HEK293 (cell line): ENCODE data around the gene SNX17.
A peak's percentile ranks its signal among the peaks of the same experiment; 100 is the strongest.

Experiments
- EGR2 ChIP-seq: fragments of 450-650 bp; formaldehyde crosslinking; IDR thresholded peaks from 2 replicates; pipeline ENCODE4 v1.5.1; 2016; ENCODE audit warnings: low read depth, missing biosample characterization, missing genetic modification characterization
- FEZF1 ChIP-seq: fragments of 450-650 bp; formaldehyde crosslinking; IDR thresholded peaks from 2 replicates; pipeline ENCODE4 v1.5.1; 2016; ENCODE audit warnings: missing biosample characterization, missing genetic modification characterization
- KLF1 ChIP-seq: fragments of 450-650 bp; formaldehyde crosslinking; IDR thresholded peaks from 2 replicates; pipeline ENCODE4 v1.5.1; 2016; ENCODE audit warnings: missing biosample characterization, missing genetic modification characterization
- KLF16 ChIP-seq: fragments of 450-650 bp; formaldehyde crosslinking; IDR thresholded peaks from 2 replicates; pipeline ENCODE4 v1.5.1; 2017; ENCODE audit warnings: missing biosample characterization, missing genetic modification characterization
- KLF9 ChIP-seq: fragments of 450-650 bp; formaldehyde crosslinking; IDR thresholded peaks from 2 replicates; pipeline ENCODE4 v1.5.1; 2016; ENCODE audit warnings: missing biosample characterization, missing genetic modification characterization, low read depth
- PRDM10 ChIP-seq: fragments of 450-650 bp; formaldehyde crosslinking; IDR thresholded peaks from 2 replicates; pipeline ENCODE4 v1.5.1; 2016; ENCODE audit warnings: missing biosample characterization, missing genetic modification characterization
- RBAK ChIP-seq: fragments of 450-650 bp; formaldehyde crosslinking; IDR thresholded peaks from 2 replicates; pipeline ENCODE4 v1.5.1; 2016; ENCODE audit warnings: missing biosample characterization, missing genetic modification characterization
- REPIN1 ChIP-seq: fragments of 450-650 bp; formaldehyde crosslinking; IDR thresholded peaks from 2 replicates; pipeline ENCODE4 v1.5.1; 2017; ENCODE audit warnings: missing biosample characterization, missing genetic modification characterization, low read depth
- SCRT1 ChIP-seq: fragments of 450-650 bp; formaldehyde crosslinking; IDR thresholded peaks from 2 replicates; pipeline ENCODE4 v1.5.1; 2016; ENCODE audit warnings: missing biosample characterization, missing genetic modification characterization, borderline replicate concordance
- SP2 ChIP-seq: fragments of 450-650 bp; formaldehyde crosslinking; IDR thresholded peaks from 2 replicates; pipeline ENCODE4 v1.5.1; 2016; ENCODE audit warnings: missing biosample characterization, missing genetic modification characterization
- ZBTB6 ChIP-seq: fragments of 450-650 bp; formaldehyde crosslinking; IDR thresholded peaks from 2 replicates; pipeline ENCODE4 v1.5.1; 2017; ENCODE audit warnings: missing biosample characterization, missing genetic modification characterization
- ZFP69B ChIP-seq: fragments of 450-650 bp; formaldehyde crosslinking; IDR thresholded peaks from 2 replicates; pipeline ENCODE4 v1.5.1; 2016; ENCODE audit warnings: missing biosample characterization, missing genetic modification characterization
- ZNF133 ChIP-seq: fragments of 450-650 bp; formaldehyde crosslinking; IDR thresholded peaks from 2 replicates; pipeline ENCODE4 v1.5.1; 2016; ENCODE audit warnings: missing biosample characterization, missing genetic modification characterization
- ZNF174 ChIP-seq: fragments of 450-650 bp; formaldehyde crosslinking; IDR thresholded peaks from 2 replicates; pipeline ENCODE4 v1.5.0; 2017; ENCODE audit warnings: missing biosample characterization, mild to moderate bottlenecking, missing genetic modification characterization
- ZNF214 ChIP-seq: fragments of 450-650 bp; formaldehyde crosslinking; IDR thresholded peaks from 2 replicates; pipeline ENCODE4 v1.5.1; 2017; ENCODE audit warnings: missing biosample characterization, mild to moderate bottlenecking, missing genetic modification characterization, borderline replicate concordance
- ZNF280C ChIP-seq: fragments of 450-650 bp; formaldehyde crosslinking; IDR thresholded peaks from 2 replicates; pipeline ENCODE4 v1.5.1; 2016; ENCODE audit warnings: missing biosample characterization, missing genetic modification characterization
- ZNF335 ChIP-seq: fragments of 450-650 bp; formaldehyde crosslinking; conservative IDR thresholded peaks from 2 replicates; pipeline ENCODE4 v1.5.1; 2016; ENCODE audit warnings: missing biosample characterization, missing genetic modification characterization
- ZNF433 ChIP-seq: fragments of 450-650 bp; formaldehyde crosslinking; IDR thresholded peaks from 2 replicates; pipeline ENCODE4 v1.5.1; 2016; ENCODE audit warnings: missing biosample characterization, missing genetic modification characterization, low read depth
- ZNF521 ChIP-seq: fragments of 450-650 bp; formaldehyde crosslinking; IDR thresholded peaks from 2 replicates; pipeline ENCODE4 v1.5.1; 2017; ENCODE audit warnings: missing biosample characterization, mild to moderate bottlenecking, missing genetic modification characterization
- ZNF580 ChIP-seq: fragments of 450-650 bp; formaldehyde crosslinking; IDR thresholded peaks from 2 replicates; pipeline ENCODE4 v1.5.1; 2016; ENCODE audit warnings: missing biosample characterization, missing genetic modification characterization
- ZNF610 ChIP-seq: fragments of 450-650 bp; formaldehyde crosslinking; IDR thresholded peaks from 2 replicates; pipeline ENCODE4 v1.5.1; 2016; ENCODE audit warnings: missing biosample characterization, missing genetic modification characterization, borderline replicate concordance
- ZNF639 ChIP-seq: fragments of 450-650 bp; formaldehyde crosslinking; IDR thresholded peaks from 2 replicates; pipeline ENCODE4 v1.5.1; 2016; ENCODE audit warnings: missing biosample characterization, missing genetic modification characterization
- ZNF660 ChIP-seq: fragments of 450-650 bp; IDR thresholded peaks from 2 replicates; pipeline ENCODE4 v1.5.1; 2018; ENCODE audit warnings: missing biosample characterization, mild to moderate bottlenecking, missing genetic modification characterization
- ZNF768 ChIP-seq: fragments of 450-650 bp; formaldehyde crosslinking; IDR thresholded peaks from 2 replicates; pipeline ENCODE4 v1.5.1; 2018; ENCODE audit warnings: missing biosample characterization, mild to moderate bottlenecking, missing genetic modification characterization
- ZSCAN16 ChIP-seq: fragments of 450-650 bp; formaldehyde crosslinking; IDR thresholded peaks from 2 replicates; pipeline ENCODE4 v1.5.1; 2016; ENCODE audit warnings: missing biosample characterization, missing genetic modification characterization
- ZSCAN23 ChIP-seq: fragments of 450-650 bp; formaldehyde crosslinking; IDR thresholded peaks from 2 replicates; pipeline ENCODE4 v1.5.1; 2016; ENCODE audit warnings: missing biosample characterization, missing genetic modification characterization
- ZSCAN4 ChIP-seq: fragments of 450-650 bp; formaldehyde crosslinking; IDR thresholded peaks from 2 replicates; pipeline ENCODE4 v1.5.1; 2017; ENCODE audit warnings: missing biosample characterization, missing genetic modification characterization

The SNX17 gene

GRCh38 chr2:27408601-27409320 is 38.3 kb downstream of the SNX17 start (continued):
- TF ChIP-seq ZSCAN23 (no peak), ZNF433 (tag by site-specific recombination) (no peak), ZNF133 (tag by site-specific recombination) (no peak), SCRT1 (tag by site-specific recombination) (no peak), ZNF174 (tag by site-specific recombination) (no peak), KLF9 (no peak), KLF1 (no peak), ZNF214 (tag by site-specific recombination) (no peak), ZNF768 (tag by site-specific recombination) (no peak), KLF16 (peak; percentile 63; the same call in 1 of the 2 replicates), ZNF580 (no peak), ZFP69B (tag by site-specific recombination) (no peak), REPIN1 (tag by site-specific recombination) (no peak), PRDM10 (tag by site-specific recombination) (no peak), SP2 (tag by site-specific recombination) (peak; percentile 16), ZNF280C (tag by site-specific recombination) (no peak), ZNF610 (tag by site-specific recombination) (no peak), RBAK (tag by site-specific recombination) (no peak), FEZF1 (tag by site-specific recombination) (no peak), ZNF660 (tag by site-specific recombination) (no peak), ZSCAN16 (tag by site-specific recombination) (no peak), ZNF521 (tag by site-specific recombination) (no peak), ZNF639 (tag by site-specific recombination) (no peak), ZBTB6 (no peak), ZSCAN4 (tag by site-specific recombination) (no peak), EGR2 (peak; percentile 85), ZNF335 (tag by site-specific recombination) (peak; percentile 73; the same call in 1 of the 2 replicates)
